Spleen (tissue), 3 donors: ENCODE measurements around the gene MYH14.

Experiments
- POLR2A ChIP-seq, 3 donors: fragments of 450-650 bp; IDR thresholded peaks; one replicate each; pipeline ENCODE4 v1.5.1; 2017; ENCODE audit warnings: antibody characterized with exemption in 3 of 3, mild to moderate bottlenecking in 1 of 3
- POLR2AphosphoS5 ChIP-seq, 3 donors: sonication (generic); formaldehyde crosslinking; IDR thresholded peaks; one replicate each; pipeline ENCODE4 v1.5.1; 2017; ENCODE audit warnings: antibody characterized with exemption in 3 of 3

- TF ChIP-seq POLR2AphosphoS5 (IDR thresholded peaks at IDR 0.05) (no peak), POLR2A (IDR thresholded peaks at IDR 0.05) (no peak)
Observed at GRCh38 chr19:50317115-50317514, 113.7 kb downstream of the MYH14 start.
